ENCODE measurements around the gene IDH3G.

- no peak for TF ChIP-seq CTCF (conservative IDR thresholded peaks at IDR 0.05; ENCODE audit: low read depth in 2 of 2)
- no peak for TF ChIP-seq EZH2 (IDR thresholded peaks at IDR 0.05; ENCODE audit: low read depth, unreplicated experiment)
- TF ChIP-seq STAT1 (IDR thresholded peaks at IDR 0.05; ENCODE audit: unreplicated experiment), result no peak
- TF ChIP-seq POLR2AphosphoS5 (IDR thresholded peaks at IDR 0.05; ENCODE audit: low read depth), result no peak
- no peak for TF ChIP-seq REST (IDR thresholded peaks at IDR 0.05; ENCODE audit: unreplicated experiment)
- no peak for TF ChIP-seq ZNF331 (CRISPR knock-in tag; IDR thresholded peaks at IDR 0.05; ENCODE audit: low read depth)
- no peak for TF ChIP-seq ETS1 (IDR thresholded peaks at IDR 0.05)
- TF ChIP-seq EZH2phosphoT487 (IDR thresholded peaks at IDR 0.05; ENCODE audit: unreplicated experiment), result no peak
- TF ChIP-seq CREB1 (CRISPR knock-in tag; IDR thresholded peaks at IDR 0.05; ENCODE audit: low read depth), result no peak
- no peak for TF ChIP-seq JUNB (IDR thresholded peaks at IDR 0.05; ENCODE audit: unreplicated experiment)
- TF ChIP-seq NANOG (IDR thresholded peaks at IDR 0.05; ENCODE audit: borderline replicate concordance), result no peak
- TF ChIP-seq ZNF462 (CRISPR knock-in tag; IDR thresholded peaks at IDR 0.05), result no peak
These were observed 26.4 kb upstream of the IDH3G start for GRCh38 chrX:153820601-153821000.
